Measurements from ENCODE around the gene OTULIN.

OTULIN gene

GRCh38 chr5:14742498-14742897 lies 78.0 kb downstream of the OTULIN start:
- DNase-seq (ENCODE audit: low read depth): no peak

- DNase-seq (ENCODE audit: low read depth): no peak
Observed at GRCh38 chr5:14743601-14744295, 79.2 kb downstream of the OTULIN start.

GRCh38 chr5:14744296-14745187 lies 80.0 kb downstream of the OTULIN start:
- no peak for DNase-seq (ENCODE audit: low read depth)

GRCh38 chr5:14745188-14745563 lies 80.7 kb downstream of the OTULIN start:
- DNase-seq (ENCODE audit: low read depth): no peak

GRCh38 chr5:14745753-14746152 lies 81.2 kb downstream of the OTULIN start:
- DNase-seq (ENCODE audit: low read depth): no peak

- DNase-seq (ENCODE audit: low read depth): no peak
Observed at GRCh38 chr5:14748180-14748900, 83.8 kb downstream of the OTULIN start.

All from GM04504 (cell line).